ENCODE measurements around the gene MALSU1.

Gene MALSU1

DNA sequence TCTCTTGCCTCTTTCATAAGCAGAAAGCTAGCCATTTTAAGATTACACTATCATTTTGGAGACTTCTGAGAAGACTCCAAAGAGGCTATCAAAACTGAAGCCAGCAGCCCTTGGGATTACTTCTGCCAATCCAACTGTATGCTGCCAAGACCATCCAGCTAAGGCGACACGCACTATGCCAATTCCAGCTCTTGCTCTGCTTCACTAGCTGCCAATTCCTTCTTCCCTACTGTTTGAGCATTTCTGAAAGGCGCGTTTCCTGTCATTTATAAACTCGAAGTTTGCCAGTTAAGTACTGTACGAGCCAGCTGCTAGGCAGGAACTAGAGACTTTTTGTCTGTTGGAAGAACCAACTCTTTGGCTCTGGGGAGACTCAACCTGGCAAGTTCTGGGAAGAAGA, 36.5 kb downstream of the MALSU1 start:
- no peak for DNase-seq (ENCODE audit: low spot score)

DNA sequence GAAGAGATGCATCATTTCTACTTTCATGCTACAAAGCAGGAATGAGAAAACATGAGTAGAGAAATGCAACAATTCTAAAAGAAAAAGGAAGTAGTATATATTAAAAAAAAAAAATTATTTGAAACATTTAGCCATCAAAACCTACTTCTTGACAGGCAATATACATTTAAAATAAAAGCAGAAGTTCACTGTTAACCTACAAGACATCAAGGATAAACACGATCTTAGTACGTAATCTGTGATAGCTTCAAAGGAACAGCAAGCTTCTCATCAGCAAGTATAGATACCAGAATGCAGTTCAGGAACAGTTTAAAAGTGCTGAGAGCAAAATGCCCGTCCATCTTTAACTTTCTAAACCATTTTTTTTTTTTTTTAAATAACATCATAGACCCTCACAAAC, 36.9 kb downstream of the MALSU1 start:
- DNase-seq (ENCODE audit: low spot score), result no peak

- no peak for DNase-seq (ENCODE audit: low spot score)
These were observed 37.7 kb downstream of the MALSU1 start for GRCh38 chr7:23336799-23337283.

DNA sequence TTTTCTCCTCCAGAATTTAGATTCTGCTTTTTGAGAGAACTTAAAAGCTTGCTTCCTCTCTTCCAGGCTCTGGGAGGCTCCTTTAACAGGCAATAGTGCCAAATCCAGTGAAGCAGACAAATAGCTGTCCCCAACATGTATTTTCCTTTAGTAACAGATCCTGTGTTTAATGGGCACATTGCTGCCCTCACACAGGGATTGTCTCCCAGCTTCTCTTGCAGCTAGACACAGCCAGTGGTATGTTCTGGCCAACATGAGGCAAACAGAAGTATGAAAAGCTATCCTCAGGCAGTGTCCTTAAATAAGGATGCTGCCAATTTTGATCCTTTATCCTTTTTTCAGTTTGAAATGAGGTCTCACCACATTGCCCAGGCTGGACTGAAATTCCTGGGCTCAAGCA, 38.2 kb downstream of the MALSU1 start:
- no peak for DNase-seq (ENCODE audit: low spot score)

- no peak for DNase-seq (ENCODE audit: low spot score)
These were observed 39.3 kb downstream of the MALSU1 start for GRCh38 chr7:23338439-23338838.

- no peak for DNase-seq (ENCODE audit: low spot score)
These were observed 39.7 kb downstream of the MALSU1 start for GRCh38 chr7:23338863-23339262.

- no peak for DNase-seq (ENCODE audit: low spot score)
These were observed 42.9 kb downstream of the MALSU1 start for GRCh38 chr7:23341846-23342598.

DNA sequence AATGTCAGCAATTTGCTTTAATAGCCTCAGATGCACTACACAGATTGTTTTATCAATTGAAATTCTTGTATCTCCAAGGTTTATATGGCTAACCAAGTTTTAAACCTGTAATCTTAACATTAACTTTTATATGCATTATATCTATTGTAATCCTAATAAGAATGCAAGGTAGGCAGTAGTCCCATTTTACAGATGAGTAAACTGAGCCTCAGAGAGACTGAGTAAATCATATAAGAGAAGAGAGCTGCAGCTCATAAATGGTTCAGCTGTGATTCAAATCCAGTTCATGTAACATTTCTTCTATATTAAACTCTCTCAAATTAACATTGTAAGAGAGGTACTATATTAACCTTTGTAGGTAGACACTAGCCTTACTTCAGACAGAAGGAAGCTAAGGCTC, 44.0 kb downstream of the MALSU1 start:
- DNase-seq (ENCODE audit: low spot score), result no peak

DNA sequence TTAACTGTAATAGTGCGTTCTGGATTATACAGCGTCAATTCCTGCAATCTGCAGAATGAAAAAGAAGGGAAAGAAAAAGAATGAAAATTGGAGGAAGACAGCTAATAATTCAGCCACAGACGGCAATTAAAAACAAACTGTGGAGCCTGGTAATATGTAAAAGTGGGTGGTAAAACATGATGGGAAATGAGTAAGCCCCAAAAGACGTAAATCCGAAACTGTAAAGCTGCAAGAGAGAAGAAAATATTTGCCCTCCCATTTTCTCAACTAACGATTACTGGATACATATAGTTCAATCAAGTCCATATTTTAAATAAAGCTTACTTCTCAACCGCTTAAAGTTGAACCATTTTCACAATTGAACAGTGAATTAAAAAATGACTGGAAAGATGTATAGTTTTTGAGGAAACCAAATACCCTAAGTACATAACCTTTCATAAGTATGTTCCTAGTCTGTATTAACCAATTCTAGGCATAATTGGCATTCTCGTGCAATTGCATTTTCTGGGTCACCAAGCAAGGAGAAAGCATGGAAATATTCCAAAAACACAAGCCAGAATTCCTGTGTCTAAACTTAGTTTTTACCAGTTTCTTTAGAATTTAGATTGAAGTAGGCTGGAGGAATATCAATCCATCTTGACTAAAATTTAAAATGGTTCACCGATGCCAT, 44.8 kb downstream of the MALSU1 start:
- DNase-seq (ENCODE audit: low spot score), result no peak

GRCh38 chr7:23345601-23346000, 46.5 kb downstream of the MALSU1 start:
- no peak for DNase-seq (ENCODE audit: low spot score)

DNA sequence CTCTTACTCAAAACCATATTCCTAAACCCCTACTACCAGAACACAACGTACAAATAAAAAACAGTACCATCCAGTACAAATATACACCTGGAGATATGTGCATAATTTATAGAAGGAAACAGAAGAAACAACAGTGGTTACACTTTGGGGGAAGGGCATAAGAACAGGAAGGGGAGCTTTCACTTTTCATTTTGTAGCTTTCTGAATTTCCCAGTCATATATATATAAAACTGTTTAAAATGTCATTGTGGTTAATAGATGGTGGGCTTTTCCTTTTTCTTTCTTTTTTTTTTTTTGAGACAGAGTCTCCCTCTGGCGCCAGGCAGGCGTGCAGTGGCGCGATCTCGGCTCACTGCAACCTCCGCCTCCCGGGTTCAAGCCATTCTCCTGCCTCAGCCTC, 47.2 kb downstream of the MALSU1 start:
- no peak for DNase-seq (ENCODE audit: low spot score)

DNA sequence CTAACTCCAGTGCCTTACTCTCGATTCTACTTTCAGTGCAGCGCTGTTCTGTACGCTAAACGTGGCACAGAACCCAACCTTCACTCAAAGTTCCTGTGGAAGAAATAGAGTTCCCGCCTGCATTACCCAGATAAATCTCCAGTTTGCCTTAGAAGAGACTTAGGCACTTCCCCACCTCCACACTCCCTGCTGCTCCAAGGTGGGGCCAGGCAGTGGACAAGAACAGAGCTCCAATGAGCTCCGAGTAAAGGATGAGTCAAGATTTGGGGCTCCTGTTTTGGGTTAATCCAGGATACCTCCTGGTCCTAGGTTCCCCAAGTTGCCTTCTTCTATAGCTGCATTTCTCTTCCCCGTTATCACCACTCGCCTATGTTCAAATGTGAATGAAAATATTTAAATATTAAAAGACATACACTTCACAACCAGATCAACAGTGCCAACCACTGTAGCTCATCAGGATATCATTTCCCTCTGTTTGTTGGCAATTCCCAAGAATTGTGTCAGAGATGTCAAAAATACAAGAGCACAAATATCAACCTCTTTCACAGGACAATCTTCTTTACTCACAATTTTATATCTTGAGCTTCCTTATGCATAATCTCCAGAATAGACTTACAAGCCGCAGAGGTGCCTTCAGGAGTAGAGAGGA, 48.0 kb downstream of the MALSU1 start:
- DNase-seq (ENCODE audit: low spot score), result no peak

DNA sequence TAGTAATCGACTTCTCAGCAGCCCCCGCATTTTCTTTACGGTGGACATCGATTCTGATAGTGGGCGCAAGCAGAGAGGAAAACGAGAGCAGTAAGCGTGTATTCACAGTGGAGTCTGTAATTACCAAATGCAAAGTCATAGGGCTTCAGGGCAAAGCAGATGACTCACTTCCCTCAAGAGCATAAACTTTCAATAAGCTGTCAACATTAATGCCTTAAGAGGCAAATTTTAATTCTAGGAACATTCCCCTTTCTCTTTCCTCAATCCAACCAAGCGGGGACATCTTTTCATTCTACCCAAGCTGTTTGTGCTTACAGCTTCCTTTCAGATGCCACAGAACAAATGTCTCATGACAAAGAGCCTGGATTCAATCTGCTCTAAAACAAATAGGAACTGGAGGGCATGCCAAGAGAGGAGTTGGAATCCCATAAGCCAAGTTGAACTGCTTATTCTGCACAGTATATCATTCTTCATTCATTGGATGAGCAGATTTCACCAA, 48.6 kb downstream of the MALSU1 start:
- no peak for DNase-seq (ENCODE audit: low spot score)

GRCh38 chr7:23349484-23350157, 50.5 kb downstream of the MALSU1 start:
- no peak for DNase-seq (ENCODE audit: low spot score)

- no peak for DNase-seq (ENCODE audit: low spot score)
These were observed 51.3 kb downstream of the MALSU1 start for GRCh38 chr7:23350466-23350865.

GRCh38 chr7:23353172-23353571, 54.0 kb downstream of the MALSU1 start:
- DNase-seq (ENCODE audit: low spot score), result no peak

- DNase-seq (ENCODE audit: low spot score), result no peak
These were observed 57.0 kb downstream of the MALSU1 start for GRCh38 chr7:23356168-23356567.

- DNase-seq (ENCODE audit: low spot score), result no peak
These were observed 57.6 kb downstream of the MALSU1 start for GRCh38 chr7:23356726-23357125.

- no peak for DNase-seq (ENCODE audit: low spot score)
These were observed 58.3 kb downstream of the MALSU1 start for GRCh38 chr7:23357190-23358093.

DNA sequence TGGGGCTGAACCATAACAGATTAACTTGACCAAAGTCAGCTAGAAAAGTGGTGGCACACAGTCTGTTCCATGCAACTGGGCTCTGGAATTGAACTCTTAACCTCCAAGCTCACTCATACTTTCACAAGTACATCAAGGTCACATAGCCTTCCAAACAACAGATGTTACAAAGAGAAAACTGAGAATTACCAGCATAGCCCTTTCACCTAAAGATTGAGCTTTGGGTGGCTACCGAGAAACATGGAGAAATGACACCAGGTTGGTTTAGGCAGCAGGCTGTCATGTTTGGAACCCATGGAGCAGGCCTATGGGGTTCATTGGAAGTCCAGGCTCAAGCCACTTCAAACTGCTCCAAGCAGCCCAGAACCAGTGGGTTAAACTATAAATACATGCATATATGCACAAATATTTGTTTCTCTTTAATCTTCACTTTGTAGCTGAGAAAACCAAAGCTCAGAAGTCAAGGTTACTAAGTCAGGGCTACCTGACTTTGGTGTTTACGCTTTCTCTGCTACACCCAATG, 59.1 kb downstream of the MALSU1 start:
- no peak for DNase-seq (ENCODE audit: low spot score)
